OCI-LY1 (cell line): Measurements from ENCODE around the gene RANBP9.

Experiments used
- H2AFZ ChIP-seq: fragments of 200-600 bp; sonication (generic), shearing (Covaris generic); 2 replicates; pipeline ENCODE4 v1.6.0; 2014; ENCODE audit warnings: antibody characterized with exemption, mild to moderate bottlenecking, low read length
- H3F3A ChIP-seq: fragments of 200-600 bp; sonication (generic), shearing (Covaris generic); 2 replicates; pipeline ENCODE4 v1.6.0; 2014; ENCODE audit warnings: mild to moderate bottlenecking, antibody characterized with exemption, low read length, moderate library complexity; ENCODE audit not compliant: insufficient read depth
- H3K27ac ChIP-seq: fragments of 200-600 bp; sonication (generic); 2 replicates; pipeline ENCODE4 v1.5.1; 2014; ENCODE audit warnings: low read length, mixed run types, mild to moderate bottlenecking, low read depth; ENCODE audit not compliant: poor library complexity, severe bottlenecking
- H3K27me3 ChIP-seq: fragments of 200-600 bp; sonication (generic); 2 replicates; pipeline ENCODE4 v1.6.0; 2014; ENCODE audit warnings: antibody characterized with exemption, mild to moderate bottlenecking, low read length, moderate library complexity; ENCODE audit not compliant: insufficient read depth
- H3K36me3 ChIP-seq: fragments of 200-600 bp; sonication (generic); 2 replicates; pipeline ENCODE4 v1.6.1; 2014; ENCODE audit warnings: mild to moderate bottlenecking, antibody characterized with exemption, low read length, moderate library complexity, mixed read lengths; ENCODE audit not compliant: insufficient read depth
- H3K4me1 ChIP-seq: fragments of 200-600 bp; sonication (generic); 2 replicates; pipeline ENCODE4 v1.5.1; 2014; ENCODE audit warnings: mild to moderate bottlenecking, low read length, moderate library complexity; ENCODE audit not compliant: insufficient read depth, severe bottlenecking
- H3K4me2 ChIP-seq: fragments of 200-600 bp; sonication (generic), shearing (Covaris generic); 2 replicates; pipeline ENCODE4 v1.6.1; 2014; ENCODE audit warnings: low read length
- H3K4me3 ChIP-seq: fragments of 200-600 bp; sonication (generic); 2 replicates; pipeline ENCODE4 v1.5.1; 2014; ENCODE audit warnings: low read length, low read depth, mild to moderate bottlenecking, mixed read lengths; ENCODE audit not compliant: poor library complexity, severe bottlenecking
- H3K79me2 ChIP-seq: fragments of 200-600 bp; shearing (Covaris generic); 2 replicates; pipeline ENCODE4 v1.6.1; 2016; ENCODE audit warnings: mixed run types, low read length, mixed read lengths; ENCODE audit not compliant: insufficient read depth
- H3K9ac ChIP-seq: fragments of 200-600 bp; sonication (generic), shearing (Covaris generic); 2 replicates; pipeline ENCODE4 v1.6.1; 2014; ENCODE audit warnings: mild to moderate bottlenecking, low read length, mixed read lengths
- H3K9me2 ChIP-seq: fragments of 200-600 bp; sonication (generic), shearing (Covaris generic); 2 replicates; pipeline ENCODE4 v1.6.1; 2014; ENCODE audit warnings: low read depth, mild to moderate bottlenecking, low read length, mixed read lengths
- H3K9me3 ChIP-seq: fragments of 200-600 bp; shearing (Covaris generic); 2 replicates; pipeline ENCODE4 v1.6.1; 2014; ENCODE audit warnings: low read length, mixed read lengths
- H4K20me1 ChIP-seq: fragments of 200-600 bp; sonication (generic), shearing (Covaris generic); 2 replicates; pipeline ENCODE4 v1.6.0; 2016; ENCODE audit warnings: mild to moderate bottlenecking, low read length; ENCODE audit not compliant: insufficient read depth
- CTCF ChIP-seq: fragments of 200-600 bp; sonication (generic), shearing (Covaris generic); IDR thresholded peaks from 2 replicates; pipeline ENCODE4 v1.5.1; 2017; ENCODE audit warnings: mild to moderate bottlenecking, antibody characterized with exemption, low read length, moderate library complexity, mixed read lengths
- EZH2 ChIP-seq: fragments of 200-600 bp; sonication (generic), shearing (Covaris generic); IDR thresholded peaks from 2 replicates; pipeline ENCODE4 v1.8.0; 2017; ENCODE audit warnings: borderline replicate concordance, mixed run types, mild to moderate bottlenecking, antibody characterized with exemption, low read length, moderate library complexity, mixed read lengths

Gene RANBP9

GRCh38 chr6:13754644-13755043, 43.0 kb upstream of the RANBP9 start:
- Histone ChIP-seq H3K9me2 (no peaks in the 10 kb centered on the region), H3F3A (no peaks in the 10 kb centered on the region), H3K36me3 (no peaks in the 10 kb centered on the region), H4K20me1 (no peaks in the 10 kb centered on the region), H3K9ac (no peak overlapping the region), H3K9me3 (no peaks in the 10 kb centered on the region), H2AFZ (no peak overlapping the region), H3K27ac (no peak overlapping the region), H3K4me1 (no peaks in the 10 kb centered on the region), H3K79me2 (no peaks in the 10 kb centered on the region), H3K4me2 (no peak overlapping the region), H3K4me3 (no peak overlapping the region), H3K27me3 (no peaks in the 10 kb centered on the region)
- TF ChIP-seq CTCF (no peak), EZH2 (no peak)

DNA sequence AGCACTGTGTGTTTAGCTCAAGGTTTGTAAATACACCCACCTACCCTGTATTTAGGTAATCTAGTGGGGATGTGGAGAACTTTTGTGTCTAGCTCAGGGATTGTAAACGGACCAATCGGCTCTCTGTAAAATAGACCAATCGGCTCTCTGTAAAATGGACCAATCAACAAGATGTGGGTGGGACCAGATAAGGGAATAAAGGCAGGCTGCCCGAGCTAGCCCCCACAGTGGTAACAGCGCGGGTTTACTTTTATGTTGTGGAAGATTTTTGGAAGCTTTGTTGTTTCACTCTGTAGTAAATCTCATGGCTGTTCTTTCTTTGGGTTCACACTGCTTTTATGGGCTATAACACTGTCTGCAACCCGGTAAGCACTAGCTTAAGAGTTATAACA, 32.1 kb upstream of the RANBP9 start:
- no peaks in the 10 kb centered on the region for H3K9me2 ChIP-seq
- H4K20me1 ChIP-seq: no peaks in the 10 kb centered on the region
- no peak overlapping the region for H3K4me2 ChIP-seq
- no peaks in the 10 kb centered on the region for H3K9me3 ChIP-seq
- no peak overlapping the region for H3K4me3 ChIP-seq
- no peaks in the 10 kb centered on the region for H3K27me3 ChIP-seq
- TF ChIP-seq EZH2: no peak
- no peak for TF ChIP-seq CTCF
- H3K79me2 ChIP-seq: no peaks in the 10 kb centered on the region
- no peak overlapping the region for H3K27ac ChIP-seq
- no peak overlapping the region for H3K9ac ChIP-seq
- H3K4me1 ChIP-seq: peaks cover 6% of the 10 kb centered on the region
- H3K36me3 ChIP-seq: no peaks in the 10 kb centered on the region; the same call in 1 of the 2 replicates
- no peak overlapping the region for H2AFZ ChIP-seq
- H3F3A ChIP-seq: no peaks in the 10 kb centered on the region

GRCh38 chr6:13742961-13743735, 31.5 kb upstream of the RANBP9 start:
- H3K9me3 ChIP-seq: no peaks in the 10 kb centered on the region
- no peak overlapping the region for H3K9ac ChIP-seq
- no peaks in the 10 kb centered on the region; the same call in 1 of the 2 replicates for H3K36me3 ChIP-seq
- H3K4me1 ChIP-seq: peaks cover 6% of the 10 kb centered on the region
- H3K79me2 ChIP-seq: no peaks in the 10 kb centered on the region
- no peaks in the 10 kb centered on the region for H3K9me2 ChIP-seq
- no peak overlapping the region for H3K27ac ChIP-seq
- H3K4me2 ChIP-seq: no peak overlapping the region
- H4K20me1 ChIP-seq: no peaks in the 10 kb centered on the region
- H3K4me3 ChIP-seq: no peak overlapping the region
- H3F3A ChIP-seq: no peaks in the 10 kb centered on the region
- no peak overlapping the region for H2AFZ ChIP-seq
- H3K27me3 ChIP-seq: no peaks in the 10 kb centered on the region
- TF ChIP-seq CTCF (no peak), EZH2 (no peak)
